ENCODE data around the gene LRGUK. TPM values are rescaled to one million over a fixed set of nuclear protein-coding genes. Genes with fewer than 3 reads are reported as not detected.
"Not testable (repeated sequence)": the region's sequence is repeated elsewhere in the genome, so short reads cannot be mapped to it uniquely, and the experiment has no call there.

LRGUK gene
- total and polyA plus RNA-seq, 12 donors, result 0.14 to 1.9 (median 0.53) TPM

DNA sequence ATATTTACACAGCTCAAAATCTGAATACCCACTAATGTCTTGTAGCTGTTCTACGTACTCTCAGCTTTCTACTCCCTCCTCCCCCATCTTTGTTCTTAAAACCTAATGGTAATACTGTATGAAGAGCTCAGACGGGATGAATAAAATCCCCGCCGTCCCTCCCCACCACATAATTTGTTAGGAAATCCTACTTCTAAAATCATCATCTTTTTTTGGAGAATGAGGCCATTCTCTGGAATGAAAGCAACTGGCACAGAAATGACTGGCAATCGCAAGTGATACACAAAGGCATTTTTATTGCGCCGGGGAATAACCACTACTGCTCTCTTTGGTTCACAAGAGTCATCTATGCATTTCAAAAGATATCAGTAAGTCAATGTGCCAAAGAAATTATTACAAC is 162.3 kb downstream of the LRGUK start:
- TF ChIP-seq POLR2A (IDR thresholded peaks at IDR 0.05), result no peak
- TF ChIP-seq, protein P1, sequence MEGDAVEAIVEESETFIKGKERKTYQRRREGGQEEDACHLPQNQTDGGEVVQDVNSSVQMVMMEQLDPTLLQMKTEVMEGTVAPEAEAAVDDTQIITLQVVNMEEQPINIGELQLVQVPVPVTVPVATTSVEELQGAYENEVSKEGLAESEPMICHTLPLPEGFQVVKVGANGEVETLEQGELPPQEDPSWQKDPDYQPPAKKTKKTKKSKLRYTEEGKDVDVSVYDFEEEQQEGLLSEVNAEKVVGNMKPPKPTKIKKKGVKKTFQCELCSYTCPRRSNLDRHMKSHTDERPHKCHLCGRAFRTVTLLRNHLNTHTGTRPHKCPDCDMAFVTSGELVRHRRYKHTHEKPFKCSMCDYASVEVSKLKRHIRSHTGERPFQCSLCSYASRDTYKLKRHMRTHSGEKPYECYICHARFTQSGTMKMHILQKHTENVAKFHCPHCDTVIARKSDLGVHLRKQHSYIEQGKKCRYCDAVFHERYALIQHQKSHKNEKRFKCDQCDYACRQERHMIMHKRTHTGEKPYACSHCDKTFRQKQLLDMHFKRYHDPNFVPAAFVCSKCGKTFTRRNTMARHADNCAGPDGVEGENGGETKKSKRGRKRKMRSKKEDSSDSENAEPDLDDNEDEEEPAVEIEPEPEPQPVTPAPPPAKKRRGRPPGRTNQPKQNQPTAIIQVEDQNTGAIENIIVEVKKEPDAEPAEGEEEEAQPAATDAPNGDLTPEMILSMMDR (IDR thresholded peaks at IDR 0.05), result no peak
- 91 to 95% (median 92%) methylated on average over 7 of the region's 7 CpGs for WGBS, 4 donors
- no peak overlapping the region for H3K4me3 ChIP-seq

DNA sequence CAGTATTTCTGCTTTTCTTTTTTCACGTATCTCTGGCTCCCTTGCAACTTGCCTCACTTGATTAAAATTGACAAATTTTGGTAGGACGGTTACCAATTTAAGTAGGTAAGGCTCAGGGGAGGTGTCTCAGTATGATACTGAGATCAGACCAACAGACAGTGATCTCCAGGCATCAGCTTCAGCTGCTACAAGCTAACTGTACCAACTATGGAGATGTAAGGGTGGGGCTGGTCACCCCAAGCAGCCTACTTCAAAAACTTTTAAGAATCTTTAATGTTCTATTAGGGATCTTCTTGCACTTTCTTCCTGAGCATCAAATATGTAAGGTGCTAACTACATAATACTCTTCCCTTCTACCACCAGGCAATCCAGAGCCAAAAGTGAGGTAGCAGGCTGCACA is 162.7 kb downstream of the LRGUK start:
- Histone ChIP-seq H3K36me3 (replicated peaks in 1 of 2) (peaks cover 0 to 10% of the 10 kb centered on the region in 2 donors), H3K27ac (no peak overlapping the region), H3K27me3 (no peaks in the 10 kb centered on the region), H3K4me3 (no peak overlapping the region), H3K4me1 (replicated peaks in 1 of 2) (no peaks in the 10 kb centered on the region), H3K9me3 (replicated peaks in 1 of 3) (no peaks in the 10 kb centered on the region)
- intact Hi-C loops (cut with DNase I), result no loop called here
- TF ChIP-seq, protein P1 (IDR thresholded peaks at IDR 0.05), result no peak
- no peak for TF ChIP-seq POLR2A (IDR thresholded peaks at IDR 0.05)
- WGBS, 4 donors, result 82 to 92% (median 86%) methylated on average over 2 of the region's 2 CpGs
- DNase-seq, result no peak

More for the DNA sequence above, 162.3 kb downstream of the LRGUK start:
- Histone ChIP-seq H3K9me3 (replicated peaks in 1 of 3) (no peaks in the 10 kb centered on the region), H3K27ac (no peak overlapping the region), H3K4me1 (replicated peaks in 1 of 2) (no peaks in the 10 kb centered on the region), H3K27me3 (no peaks in the 10 kb centered on the region), H3K36me3 (replicated peaks in 1 of 2) (peaks cover 0 to 6% of the 10 kb centered on the region in 2 donors)
- DNase-seq, result no peak
- intact Hi-C loops (cut with DNase I), result no loop called here

DNA sequence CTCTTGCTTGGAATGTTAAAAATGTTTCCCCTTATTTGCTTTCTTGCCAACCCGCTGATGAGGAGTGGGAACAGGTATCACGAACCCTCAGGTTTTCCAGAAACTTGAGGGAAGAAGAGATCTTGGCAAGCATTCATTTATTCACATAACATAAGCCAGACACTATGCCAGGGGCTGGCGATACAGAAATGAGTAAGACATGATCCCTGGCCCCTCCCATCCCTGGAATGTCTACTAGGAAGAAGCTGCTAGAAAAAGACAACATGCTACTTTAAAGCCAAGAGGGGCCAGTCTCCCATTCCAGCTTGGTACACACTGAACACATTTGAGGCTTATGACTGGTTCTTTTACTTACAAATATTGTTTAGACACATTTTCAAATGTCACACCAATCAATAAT is 163.1 kb downstream of the LRGUK start:
- no peaks in the 10 kb centered on the region for H3K4me1 ChIP-seq (replicated peaks in 1 of 2)
- TF ChIP-seq, protein P1 (IDR thresholded peaks at IDR 0.05), result no peak
- no peak overlapping the region for H3K27ac ChIP-seq
- H3K9me3 ChIP-seq (replicated peaks in 1 of 3), result no peaks in the 10 kb centered on the region
- H3K36me3 ChIP-seq (replicated peaks in 1 of 2), result peaks cover 0 to 14% of the 10 kb centered on the region in 2 donors
- WGBS, 4 donors, result 87 to 93% (median 92%) methylated on average over 3 of the region's 3 CpGs
- intact Hi-C loops (cut with DNase I), result no loop called here
- no peak for DNase-seq
- H3K27me3 ChIP-seq, result no peaks in the 10 kb centered on the region
- no peak overlapping the region for H3K4me3 ChIP-seq

DNA sequence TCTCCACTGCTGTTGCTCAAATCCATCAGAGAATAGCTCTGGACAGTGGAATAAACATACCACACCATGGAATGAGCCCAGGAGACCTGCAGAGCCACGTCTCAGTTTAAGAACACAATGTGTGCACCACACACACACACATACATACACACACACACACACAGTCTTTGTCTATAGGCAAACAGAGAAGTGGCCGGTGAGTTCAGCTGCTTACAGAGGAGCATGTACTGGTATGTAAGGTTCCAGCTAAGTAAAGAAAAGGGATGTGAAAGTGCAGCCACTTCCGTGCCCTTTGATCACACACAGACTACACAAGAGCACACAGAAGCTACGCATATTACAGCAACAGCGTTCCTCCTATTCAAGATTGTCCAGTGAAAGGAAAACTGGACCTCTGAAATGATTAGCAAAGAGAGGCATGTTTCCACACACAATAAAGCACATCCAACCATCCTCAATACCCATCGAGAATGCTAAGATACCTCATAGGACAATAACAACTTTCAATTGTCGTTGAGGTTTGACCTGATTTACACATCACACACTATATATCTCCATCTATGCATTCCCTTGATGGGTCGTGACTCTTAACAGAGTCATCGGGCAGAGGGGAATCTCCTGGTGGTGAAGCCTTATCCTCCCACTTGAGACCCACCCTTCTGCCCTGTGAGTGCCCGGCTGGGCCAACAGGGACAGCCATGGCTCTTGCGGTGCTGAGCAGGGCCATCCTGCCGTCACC is 166.0 kb downstream of the LRGUK start:
- intact Hi-C loops (cut with DNase I), result no loop called here
- peak overlapping the region in 1 of 5 donors; percentile 24 for H3K27ac ChIP-seq
- no peak overlapping the region for H3K4me3 ChIP-seq
- peak in 5 of 7 donors; percentile 20 to 56 (median 30) for DNase-seq
- H3K36me3 ChIP-seq (replicated peaks in 1 of 2), result peaks cover 0 to 24% of the 10 kb centered on the region in 2 donors
- no peaks in the 10 kb centered on the region for H3K27me3 ChIP-seq
- no peaks in the 10 kb centered on the region for H3K9me3 ChIP-seq (replicated peaks in 1 of 3)
- WGBS, 4 donors, result 83 to 95% (median 88%) methylated on average over 11 to 12 of the region's 12 CpGs
- no peaks in the 10 kb centered on the region for H3K4me1 ChIP-seq (replicated peaks in 1 of 2)
- TF ChIP-seq, protein P1 (IDR thresholded peaks at IDR 0.05), result no peak
- no peak for TF ChIP-seq POLR2A (IDR thresholded peaks at IDR 0.05)

DNA sequence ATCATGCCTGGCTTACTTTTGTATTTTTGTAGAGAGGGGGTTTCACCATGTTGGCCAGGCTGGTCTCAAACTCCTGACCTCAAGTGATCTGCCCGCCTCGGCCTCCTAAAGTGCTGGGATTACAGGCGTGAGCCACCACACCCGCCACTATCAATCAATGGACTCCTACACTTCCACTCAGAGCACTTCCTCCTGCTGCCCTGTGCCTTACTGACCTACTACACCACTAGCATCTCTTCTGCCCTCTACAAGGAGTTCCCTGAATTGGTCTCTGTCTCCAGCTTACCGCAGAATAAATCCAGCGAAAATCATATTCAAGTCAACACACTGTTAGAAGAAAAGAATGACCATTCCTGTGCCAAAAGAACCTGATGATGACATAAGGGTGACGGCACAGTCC is 168.8 kb downstream of the LRGUK start:
- H3K36me3 ChIP-seq (replicated peaks in 1 of 2), result peaks cover 0 to 40% of the 10 kb centered on the region in 2 donors
- H3K27ac ChIP-seq; H3K4me1 ChIP-seq (replicated peaks in 1 of 2); H3K27me3 ChIP-seq; H3K4me3 ChIP-seq; intact Hi-C loops (cut with DNase I); H3K9me3 ChIP-seq (replicated peaks in 1 of 3); DNase-seq: not testable (repeated sequence)
- WGBS, 4 donors, result 85 to 91% (median 90%) methylated on average over 7 of the region's 7 CpGs
